Ramos (cell line): Measurements from ENCODE around the gene ATP9B.
"Not testable (repeated sequence)": the region's sequence is repeated elsewhere in the genome, so short reads cannot be mapped to it uniquely, and the experiment has no call there.

Experiments used
- in situ Hi-C: fragments of 300-500 bp; cut with MboI; formaldehyde crosslinking; loops from one replicate; pipeline ENCODE4 v1.14.3; 2022; ENCODE audit warnings: low sequenced_read_pairs; ENCODE audit not compliant: unreplicated experiment

The ATP9B gene

GRCh38 chr18:79071037-79071436, 1.8 kb downstream of the ATP9B start:
- in situ Hi-C loops = no loop called here

- in situ Hi-C loops = no loop called here
Measured at GRCh38 chr18:79071503-79072210, 2.5 kb downstream of the ATP9B start.

DNA sequence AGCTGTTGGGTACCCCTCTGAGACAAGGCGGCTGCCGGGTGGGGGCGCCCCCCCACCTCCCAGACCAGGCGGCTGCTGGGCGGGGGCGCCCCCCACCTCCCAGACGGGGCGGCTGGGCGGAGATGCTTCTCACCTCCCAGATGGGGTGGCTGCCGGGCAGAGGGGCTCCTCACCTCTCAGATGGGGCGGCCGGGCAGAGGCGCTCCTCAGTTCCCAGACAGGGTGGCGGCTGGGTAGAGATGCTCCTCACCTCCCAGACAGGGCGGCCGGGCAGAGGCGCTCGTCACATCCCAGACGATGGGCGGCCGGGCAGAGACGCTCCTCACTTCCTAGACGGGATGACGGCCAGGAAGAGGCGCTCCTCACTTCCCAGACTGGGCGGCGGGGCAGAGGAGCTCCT, 3.5 kb downstream of the ATP9B start:
- in situ Hi-C loops = not testable (repeated sequence)

DNA sequence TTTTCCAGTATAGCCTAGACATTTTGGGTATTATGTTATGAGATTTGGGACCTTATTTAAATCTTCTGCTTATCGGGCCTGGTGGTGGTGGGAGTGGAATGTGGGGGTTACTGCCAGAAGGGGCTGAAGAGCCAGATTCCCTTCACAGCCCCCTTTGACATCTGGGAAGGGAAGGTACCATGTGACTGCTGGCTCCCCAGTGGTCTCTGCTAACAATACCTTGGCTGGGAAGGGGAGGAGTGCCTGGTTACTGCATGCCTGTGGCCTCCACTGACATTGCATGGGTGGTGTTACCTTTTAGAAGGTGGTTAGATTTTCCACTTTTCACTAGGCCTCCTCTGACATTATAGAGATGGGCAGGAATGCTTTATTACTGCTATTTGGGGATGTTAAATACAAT, 8.0 kb downstream of the ATP9B start:
- in situ Hi-C loops = no loop called here

DNA sequence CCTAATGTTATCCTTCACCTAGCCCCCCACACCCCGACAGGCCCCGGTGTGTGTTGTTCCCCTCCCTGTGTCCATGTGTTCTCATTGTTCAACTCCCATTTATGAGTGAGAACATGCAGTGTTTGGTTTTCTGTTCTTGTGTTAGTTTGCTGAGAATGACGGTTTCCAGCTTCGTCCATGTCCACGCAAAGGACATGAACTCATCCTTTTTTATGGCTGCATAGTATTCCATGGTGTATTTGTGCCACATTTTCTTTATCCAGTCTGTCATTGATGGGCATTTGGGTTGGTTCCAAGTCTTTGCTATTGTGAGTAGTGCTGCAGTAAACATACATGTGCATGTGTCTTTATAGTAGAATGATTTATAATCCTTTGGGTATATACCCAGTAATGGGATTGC, 9.6 kb downstream of the ATP9B start:
- in situ Hi-C loops = not testable (repeated sequence)

GRCh38 chr18:79092874-79093273, 23.7 kb downstream of the ATP9B start:
- in situ Hi-C loops = no loop called here

GRCh38 chr18:79093986-79094385, 24.8 kb downstream of the ATP9B start:
- in situ Hi-C loops = no loop called here

GRCh38 chr18:79095216-79095615, 26.0 kb downstream of the ATP9B start:
- in situ Hi-C loops = no loop called here

- in situ Hi-C loops = no loop called here
Measured at GRCh38 chr18:79100944-79101343, 31.8 kb downstream of the ATP9B start.

DNA sequence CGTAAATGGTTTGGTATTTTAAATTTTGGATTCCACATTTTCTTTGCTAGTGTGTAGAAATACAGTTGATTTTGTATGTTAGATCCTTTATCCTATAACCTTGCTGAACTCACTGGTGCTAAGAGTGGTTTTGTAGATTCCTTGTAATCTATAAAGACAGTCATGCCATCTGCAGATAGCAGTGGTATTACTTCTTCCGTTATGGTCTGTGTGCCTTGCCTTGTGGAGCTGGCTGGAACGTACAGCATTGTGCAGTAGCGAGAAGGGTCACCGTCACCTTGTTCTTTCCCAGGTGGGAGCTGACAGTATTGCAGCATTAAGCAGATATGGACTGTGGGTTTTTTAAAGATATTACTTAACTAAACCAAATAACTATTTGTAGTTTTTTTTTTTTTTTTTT, 33.7 kb downstream of the ATP9B start:
- in situ Hi-C loops = no loop called here

DNA sequence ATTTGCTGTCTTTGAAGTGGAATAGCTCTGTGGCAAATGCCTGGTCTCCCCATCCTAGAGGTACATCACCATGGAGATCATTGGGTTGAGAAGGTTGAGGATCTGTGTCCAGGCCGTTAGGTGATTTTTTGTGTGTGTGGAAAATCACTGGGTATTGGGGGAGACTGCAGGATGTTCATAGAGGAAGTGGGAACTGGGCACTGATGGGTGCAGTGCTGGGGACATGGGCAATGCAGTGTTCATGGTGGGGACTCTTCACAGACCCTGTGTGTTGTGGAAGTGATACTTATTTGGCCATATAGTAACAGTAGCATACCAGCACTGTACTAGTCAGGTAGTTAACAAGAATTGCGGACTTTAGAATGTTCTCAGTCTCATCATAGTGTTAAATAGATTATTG, 34.9 kb downstream of the ATP9B start:
- in situ Hi-C loops = no loop called here

GRCh38 chr18:79105455-79105854, 36.3 kb downstream of the ATP9B start:
- in situ Hi-C loops = no loop called here

DNA sequence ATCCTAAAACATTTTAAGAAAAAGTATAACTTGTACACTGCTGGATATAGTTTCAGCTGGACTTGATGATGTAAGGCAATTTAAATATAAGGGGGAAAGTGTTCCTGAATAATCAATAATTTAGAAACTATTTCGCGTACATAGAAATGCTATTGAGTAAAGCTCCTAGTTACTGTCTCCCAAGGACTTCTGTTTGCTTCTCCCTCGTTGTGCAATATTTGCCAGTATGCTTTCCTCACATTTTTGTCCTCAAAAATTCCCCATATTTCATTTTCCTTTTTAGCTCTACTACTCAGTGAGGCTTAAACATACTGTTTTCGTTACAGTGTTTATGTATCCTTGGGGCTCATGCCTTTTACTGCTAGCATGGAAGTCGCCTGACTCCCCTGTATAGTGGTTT, 36.9 kb downstream of the ATP9B start:
- in situ Hi-C loops = no loop called here

DNA sequence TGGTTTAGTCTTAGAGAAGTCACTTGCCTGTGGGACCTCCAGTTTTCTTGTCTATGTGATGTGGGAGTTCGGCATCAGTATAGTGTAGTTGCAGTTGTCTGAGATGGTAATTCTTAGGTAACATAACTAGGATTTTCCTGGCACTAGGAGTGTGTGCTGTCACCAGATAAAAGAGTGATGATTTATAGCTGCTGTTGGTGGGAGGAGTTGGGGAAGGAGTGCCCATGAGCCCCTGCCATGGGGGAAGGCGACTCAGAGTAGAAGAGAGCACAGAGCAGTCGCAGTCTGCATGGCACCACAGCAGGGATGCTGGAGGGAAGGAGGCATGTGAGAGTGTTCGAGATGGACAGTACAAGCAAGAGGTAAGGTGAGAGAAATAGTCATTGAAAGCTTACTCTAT, 38.7 kb downstream of the ATP9B start:
- in situ Hi-C loops = no loop called here

GRCh38 chr18:79108549-79109215, 39.5 kb downstream of the ATP9B start:
- in situ Hi-C loops = no loop called here

- in situ Hi-C loops = no loop called here
Measured at GRCh38 chr18:79111483-79111882, 42.3 kb downstream of the ATP9B start.

GRCh38 chr18:79117385-79117784, 48.2 kb downstream of the ATP9B start:
- in situ Hi-C loops = no loop called here

DNA sequence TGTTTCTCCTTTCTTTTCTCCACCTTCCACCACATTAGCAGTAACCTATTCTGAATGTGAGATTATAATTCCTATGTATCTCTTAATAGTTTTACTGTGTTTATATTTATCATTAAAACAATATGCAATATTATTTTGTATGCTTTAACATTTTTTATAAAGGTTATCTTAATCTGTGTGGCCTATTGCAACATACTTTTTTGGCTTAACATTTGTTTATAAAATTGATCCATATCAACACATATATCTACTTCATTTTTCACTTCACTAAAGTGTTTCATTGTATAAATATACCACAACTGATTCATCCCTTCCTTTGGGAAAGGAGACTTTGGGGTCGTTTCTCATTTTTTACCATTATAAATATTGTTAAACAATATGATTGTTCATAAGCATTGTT, 48.6 kb downstream of the ATP9B start:
- in situ Hi-C loops = no loop called here

DNA sequence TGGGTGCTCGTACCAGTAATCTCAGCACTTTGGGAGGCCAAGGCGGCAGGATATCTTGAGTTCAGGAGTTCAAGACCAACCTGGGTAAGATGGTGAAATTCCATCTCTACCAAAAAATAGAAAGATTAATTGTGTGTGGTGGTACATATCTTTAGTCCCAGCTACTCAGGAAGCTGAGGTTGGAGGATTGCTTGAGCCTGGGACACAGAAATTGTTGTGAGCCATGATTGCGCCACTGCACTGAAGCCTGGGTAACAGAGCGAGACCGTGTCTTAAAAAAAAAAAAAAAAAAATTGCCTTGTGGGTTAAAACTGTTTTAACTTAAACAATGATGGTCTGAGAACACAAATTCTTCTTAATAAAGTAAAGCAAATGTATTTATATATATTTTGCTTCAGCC, 49.6 kb downstream of the ATP9B start:
- in situ Hi-C loops = no loop called here

DNA sequence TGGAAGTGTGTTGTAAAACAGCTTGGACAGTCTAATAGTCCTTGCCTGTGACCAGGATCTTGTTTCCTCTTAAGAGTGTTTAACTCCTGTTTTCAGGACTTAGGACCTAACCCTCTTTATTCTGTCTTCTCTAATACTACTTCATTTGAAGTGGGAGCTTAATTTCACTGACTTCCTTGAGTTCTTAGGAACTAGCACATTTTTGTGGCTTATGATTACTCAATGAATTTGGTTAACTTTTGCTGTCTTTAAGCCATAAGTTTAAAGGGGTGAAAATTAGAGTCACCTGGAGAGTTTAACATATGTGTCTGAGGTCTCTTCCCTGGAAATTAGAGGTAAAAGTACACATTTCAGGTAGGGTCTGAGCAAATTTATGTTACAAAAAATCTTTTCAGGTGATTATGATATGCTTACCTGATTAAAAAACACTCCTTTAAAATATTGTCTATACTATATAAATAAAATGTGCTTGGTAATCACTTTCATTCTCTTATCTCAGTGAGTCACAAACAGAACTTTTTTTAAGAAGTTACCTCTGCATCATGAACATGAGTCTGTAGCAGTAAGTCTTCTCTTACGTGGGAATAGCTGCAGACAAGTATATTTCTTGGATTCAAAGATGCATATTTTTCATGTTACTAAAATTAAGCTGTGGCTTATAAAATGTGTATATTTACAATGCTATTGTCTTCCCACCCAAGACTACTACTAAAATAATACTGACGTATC, 52.7 kb downstream of the ATP9B start:
- in situ Hi-C loops = no loop called here

- in situ Hi-C loops = no loop called here
Measured at GRCh38 chr18:79123948-79124347, 54.8 kb downstream of the ATP9B start.
